Dermis microvascular lymphatic vessel endothelial cell (primary cell): ENCODE measurements around the gene AKAIN1. TPM values are rescaled to one million over a fixed set of nuclear protein-coding genes. Genes with fewer than 3 reads are reported as not detected.

ENCODE experiments used
- DNase-seq, 2 donors: peaks; one replicate each; pipeline versions ENCODE4 v3.0.0 to v3.0.0-alpha.2; 2010; ENCODE audit warnings: low read depth in 2 of 2
- total RNA-seq: library from RNA; depleted of rRNA; stranded (reverse); fragments of >200 nt; gene quantifications from 2 replicates; pipeline ENCODE4 v1.2.1, GENCODE V29; 2014

AKAIN1 gene
- total RNA-seq, 1 donor from 2014 or later = not detected

- DNase-seq = no peak
Measured at GRCh38 chr18:5095239-5095638, 101.8 kb downstream of the AKAIN1 start.

- no peak for DNase-seq
Measured at GRCh38 chr18:5093902-5094301, 103.2 kb downstream of the AKAIN1 start.

Other genes with a start within 250 kb of the AKAIN1 start
- 10.0 and 11.5 TPM in 2 replicates for gene ZBTB14, start 98.5 kb upstream of the AKAIN1 start, total RNA-seq